ENCODE results near the gene NOL8. TPM values are rescaled to one million over a fixed set of nuclear protein-coding genes. Genes with fewer than 3 reads are reported as not detected.

Gene NOL8
- total RNA-seq, 1 experiment from 2014 or later: 48.2 TPM

DNA sequence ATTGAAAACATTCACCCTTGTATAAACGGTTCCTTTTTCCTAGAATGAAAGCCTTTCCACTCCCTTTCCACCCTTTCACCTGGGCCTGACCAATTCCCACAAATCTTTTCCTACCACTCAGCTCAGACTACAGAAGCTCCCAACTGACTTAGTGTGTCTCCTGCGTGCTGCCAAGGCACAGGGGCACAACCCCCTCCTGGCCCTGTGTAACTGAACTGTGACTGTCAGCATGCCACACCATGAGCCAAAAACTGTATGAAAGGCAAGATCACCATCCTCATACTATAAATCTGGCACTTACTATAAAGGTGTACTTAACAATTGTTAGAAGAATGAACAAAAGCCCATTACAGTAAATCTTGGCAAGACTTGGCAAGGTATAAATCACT, 11.5 kb downstream of the NOL8 start (continued):
- TF ChIP-seq, protein P1, sequence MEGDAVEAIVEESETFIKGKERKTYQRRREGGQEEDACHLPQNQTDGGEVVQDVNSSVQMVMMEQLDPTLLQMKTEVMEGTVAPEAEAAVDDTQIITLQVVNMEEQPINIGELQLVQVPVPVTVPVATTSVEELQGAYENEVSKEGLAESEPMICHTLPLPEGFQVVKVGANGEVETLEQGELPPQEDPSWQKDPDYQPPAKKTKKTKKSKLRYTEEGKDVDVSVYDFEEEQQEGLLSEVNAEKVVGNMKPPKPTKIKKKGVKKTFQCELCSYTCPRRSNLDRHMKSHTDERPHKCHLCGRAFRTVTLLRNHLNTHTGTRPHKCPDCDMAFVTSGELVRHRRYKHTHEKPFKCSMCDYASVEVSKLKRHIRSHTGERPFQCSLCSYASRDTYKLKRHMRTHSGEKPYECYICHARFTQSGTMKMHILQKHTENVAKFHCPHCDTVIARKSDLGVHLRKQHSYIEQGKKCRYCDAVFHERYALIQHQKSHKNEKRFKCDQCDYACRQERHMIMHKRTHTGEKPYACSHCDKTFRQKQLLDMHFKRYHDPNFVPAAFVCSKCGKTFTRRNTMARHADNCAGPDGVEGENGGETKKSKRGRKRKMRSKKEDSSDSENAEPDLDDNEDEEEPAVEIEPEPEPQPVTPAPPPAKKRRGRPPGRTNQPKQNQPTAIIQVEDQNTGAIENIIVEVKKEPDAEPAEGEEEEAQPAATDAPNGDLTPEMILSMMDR (IDR thresholded peaks at IDR 0.05 in 2 of 3, conservative IDR thresholded peaks at IDR 0.05 in 1 of 3; ENCODE audit: borderline replicate concordance in 1 of 3, insufficient read depth in 1 of 3, low read depth in 2 of 3, low read length in 2 of 3): no peak
- no peak for TF ChIP-seq CBX3 (IDR thresholded peaks at IDR 0.05; ENCODE audit: low read depth)

DNA sequence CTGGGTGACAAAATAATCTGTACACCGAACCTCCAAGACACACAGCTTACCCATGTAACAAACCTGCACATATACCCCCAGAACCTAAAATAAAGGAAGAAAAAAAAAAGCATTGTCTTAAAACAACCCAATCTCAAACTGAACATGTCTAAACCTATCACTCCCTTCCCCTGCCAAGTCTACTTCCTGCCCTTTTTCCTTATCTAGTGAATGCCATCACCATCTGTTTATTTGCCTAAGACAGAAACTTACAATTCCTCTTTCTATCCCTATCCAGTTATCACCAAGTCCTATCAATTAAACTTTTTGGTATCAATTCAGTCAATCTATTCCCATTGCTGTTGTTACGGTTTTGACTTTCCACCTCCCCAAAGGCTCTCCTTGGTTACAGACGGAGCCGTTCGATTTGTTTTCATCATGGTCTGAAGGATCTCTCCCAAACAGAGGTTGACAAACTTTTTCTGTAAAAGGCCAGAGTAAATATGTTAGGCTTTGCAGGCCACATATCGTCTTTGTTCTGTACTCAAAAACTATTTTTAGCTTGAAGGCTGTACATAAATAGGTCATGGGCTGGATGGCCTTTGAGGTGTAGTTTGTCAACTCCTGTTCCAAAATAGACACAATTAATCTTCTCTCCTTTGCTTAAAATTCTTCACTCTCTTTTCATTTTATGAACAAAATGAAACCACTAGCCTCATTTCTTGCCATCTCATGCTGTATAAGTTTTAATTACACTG, 12.1 kb downstream of the NOL8 start:
- POLR2A ChIA-PET: no interaction called here
- Histone ChIP-seq H4K20me1 (ENCODE audit: insufficient read depth) (no peaks in the 10 kb centered on the region), H3K9me3 (ENCODE audit: control insufficient read depth in 1 of 2, insufficient read depth in 1 of 2, low read depth in 1 of 2, low read length in 2 of 2) (no peaks in the 10 kb centered on the region), H3K36me3 (ENCODE audit: control insufficient read depth in 1 of 2, insufficient read depth in 2 of 2, low read length in 2 of 2) (peaks cover 51 to 63% of the 10 kb centered on the region in 2 experiments; a peak in 3 of 4 replicates), H2AFZ (ENCODE audit: low read depth, low read length, poor library complexity, severe bottlenecking) (no peak overlapping the region), H3K9ac (ENCODE audit: low read length) (no peak overlapping the region), H3K27ac (ENCODE audit: low read depth, low read length) (no peak overlapping the region), H3K27me3 (ENCODE audit: insufficient read depth, low read length) (no peaks in the 10 kb centered on the region), H3K4me1 (ENCODE audit: control insufficient read depth in 1 of 2, insufficient read depth in 2 of 2, low read length in 2 of 2) (no peaks in the 10 kb centered on the region), H3K4me2 (ENCODE audit: low read length) (no peak overlapping the region), H3K79me2 (ENCODE audit: insufficient read depth, low read length) (peaks cover 20% of the 10 kb centered on the region), H3K4me3 (replicated peaks in 1 of 2; ENCODE audit: low read depth in 1 of 2, low read length in 2 of 2) (no peak overlapping the region), H3K9me2 (ENCODE audit: insufficient read depth) (no peaks in the 10 kb centered on the region)
- CTCF ChIA-PET: no interaction called here
- no TSS peak for BruUV-seq (replicated peaks)
- RAD21 ChIA-PET (ENCODE audit: low non-redundant PET in 1 of 2, low total read pairs in 2 of 2, uncharacterized antibody in 2 of 2, unreplicated experiment in 2 of 2): no interaction called here
- DNase-seq (ENCODE audit: low read depth, low spot score): no peak
- no peak for ATAC-seq
- intact Hi-C loops (cut with micrococcal nuclease): no loop called here
- TF ChIP-seq EGR1 (IDR thresholded peaks at IDR 0.05; ENCODE audit: low read depth) (no peak), ATF3 (IDR thresholded peaks at IDR 0.05) (no peak), RAD21 (IDR thresholded peaks at IDR 0.05; ENCODE audit: low read depth) (no peak), ELF1 (IDR thresholded peaks at IDR 0.05; ENCODE audit: borderline replicate concordance, low read depth) (no peak), ZNF274 (IDR thresholded peaks at IDR 0.05; ENCODE audit: low read depth, low read length) (no peak), POLR2A (IDR thresholded peaks at IDR 0.05; ENCODE audit: borderline replicate concordance, extremely low read depth, insufficient read depth, insufficient read length) (no peak), YY1 (IDR thresholded peaks at IDR 0.05; ENCODE audit: extremely low read depth, insufficient replicate concordance, low read depth, low read length) (no peak), REST (IDR thresholded peaks at IDR 0.05; ENCODE audit: low read depth) (no peak), EZH2phosphoT487 (IDR thresholded peaks at IDR 0.05; ENCODE audit: borderline replicate concordance) (no peak), CBX3 (IDR thresholded peaks at IDR 0.05; ENCODE audit: low read depth) (no peak), CEBPB (IDR thresholded peaks at IDR 0.05; ENCODE audit: low read depth) (no peak), MAX (IDR thresholded peaks at IDR 0.05) (no peak), JUND (IDR thresholded peaks at IDR 0.05) (no peak), POLR2AphosphoS5 (IDR thresholded peaks at IDR 0.05; ENCODE audit: low read depth, low read length) (no peak), SIN3A (IDR thresholded peaks at IDR 0.05; ENCODE audit: low read depth) (no peak)
- TF ChIP-seq, protein P1 (IDR thresholded peaks at IDR 0.05 in 2 of 3, conservative IDR thresholded peaks at IDR 0.05 in 1 of 3; ENCODE audit: borderline replicate concordance in 1 of 3, insufficient read depth in 1 of 3, low read depth in 2 of 3, low read length in 2 of 3): no peak

Measured in HCT116 (cell line).